Ascending aorta (tissue), 2 donors: ENCODE results near the gene FBXO8. TPM values are rescaled to one million over a fixed set of nuclear protein-coding genes. Genes with fewer than 3 reads are reported as not detected.

Experiments used
- DNase-seq, 2 donors: peaks; one replicate each; pipeline ENCODE4 v3.0.0-alpha.2; 2019; ENCODE audit warnings: low spot score in 2 of 2
- H3K27ac ChIP-seq, 2 donors: fragments of 200-600 bp; sonication (generic); one replicate each; pipeline ENCODE4 v1.5.1; 2016 to 2017; ENCODE audit warnings: mild to moderate bottlenecking in 1 of 2
- H3K27me3 ChIP-seq: fragments of 200-600 bp; sonication (generic); one replicate; pipeline ENCODE4 v1.5.1; 2017
- H3K36me3 ChIP-seq, 2 donors: fragments of 200-600 bp; sonication (generic); one replicate each; pipeline ENCODE4 v1.5.1; 2016
- H3K4me1 ChIP-seq, 2 donors: fragments of 200-600 bp; sonication (generic); one replicate each; pipeline ENCODE4 v1.5.1; 2016 to 2017; ENCODE audit warnings: mild to moderate bottlenecking in 1 of 2
- H3K4me3 ChIP-seq, 2 donors: fragments of 200-600 bp; sonication (generic); one replicate each; pipeline ENCODE4 v1.5.1; 2016 to 2017; ENCODE audit warnings: mild to moderate bottlenecking in 1 of 2
- H3K9me3 ChIP-seq, 2 donors: fragments of 200-600 bp; sonication (generic); one replicate each; pipeline ENCODE4 v1.5.1; 2016
- intact Hi-C: fragments of 100-400 bp; cut with DNase I; formaldehyde crosslinking; loops from one replicate; pipeline ENCODE4 v1.15.1; 2023
- total RNA-seq: library from RNA; depleted of rRNA; stranded (reverse); fragments of >200 nt; gene quantifications from one replicate; pipeline ENCODE4 v1.1.0, GENCODE V29; 2016
- TF ChIP-seq, protein P1 (sequence below), 3 experiments: fragments of 200-600 bp in 2 of 3; fragments of 450-650 bp in 1 of 3; sonication (generic) in 2 of 3; IDR thresholded peaks; one replicate each; pipeline ENCODE4 v1.5.1; 2016 to 2019; ENCODE audit warnings: antibody characterized with exemption in 3 of 3, mild to moderate bottlenecking in 1 of 3, moderate library complexity in 1 of 3

Gene FBXO8
- total RNA-seq, 1 donor from 2014 or later = 15.5 TPM

DNA sequence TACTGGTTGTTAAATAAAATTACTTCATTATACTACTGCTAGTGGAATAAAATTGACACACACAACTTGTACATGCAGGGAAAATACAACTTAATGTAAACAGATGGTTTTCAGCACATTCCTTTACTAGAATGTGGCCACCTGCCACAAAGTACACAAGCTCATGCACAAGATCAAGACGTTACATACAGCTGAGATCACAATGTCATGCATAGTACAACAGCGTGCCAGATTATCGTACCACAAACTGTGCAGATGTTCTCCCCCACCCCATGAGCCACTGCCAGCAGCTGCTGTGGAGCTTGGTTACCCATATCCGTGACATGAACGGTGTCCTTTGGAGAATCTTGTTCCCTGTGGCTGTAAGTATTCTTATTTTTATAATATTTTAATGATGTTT lies 27.7 kb downstream of the FBXO8 start:
- Histone ChIP-seq H3K27me3 (no peaks in the 10 kb centered on the region), H3K4me1 (peaks cover 8 to 9% of the 10 kb centered on the region in 2 donors), H3K4me3 (no peak overlapping the region), H3K27ac (no peak overlapping the region), H3K9me3 (no peaks in the 10 kb centered on the region), H3K36me3 (peaks cover 4% of the 10 kb centered on the region in 2 donors)
- intact Hi-C loops = no loop called here
- TF ChIP-seq, protein P1, sequence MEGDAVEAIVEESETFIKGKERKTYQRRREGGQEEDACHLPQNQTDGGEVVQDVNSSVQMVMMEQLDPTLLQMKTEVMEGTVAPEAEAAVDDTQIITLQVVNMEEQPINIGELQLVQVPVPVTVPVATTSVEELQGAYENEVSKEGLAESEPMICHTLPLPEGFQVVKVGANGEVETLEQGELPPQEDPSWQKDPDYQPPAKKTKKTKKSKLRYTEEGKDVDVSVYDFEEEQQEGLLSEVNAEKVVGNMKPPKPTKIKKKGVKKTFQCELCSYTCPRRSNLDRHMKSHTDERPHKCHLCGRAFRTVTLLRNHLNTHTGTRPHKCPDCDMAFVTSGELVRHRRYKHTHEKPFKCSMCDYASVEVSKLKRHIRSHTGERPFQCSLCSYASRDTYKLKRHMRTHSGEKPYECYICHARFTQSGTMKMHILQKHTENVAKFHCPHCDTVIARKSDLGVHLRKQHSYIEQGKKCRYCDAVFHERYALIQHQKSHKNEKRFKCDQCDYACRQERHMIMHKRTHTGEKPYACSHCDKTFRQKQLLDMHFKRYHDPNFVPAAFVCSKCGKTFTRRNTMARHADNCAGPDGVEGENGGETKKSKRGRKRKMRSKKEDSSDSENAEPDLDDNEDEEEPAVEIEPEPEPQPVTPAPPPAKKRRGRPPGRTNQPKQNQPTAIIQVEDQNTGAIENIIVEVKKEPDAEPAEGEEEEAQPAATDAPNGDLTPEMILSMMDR (IDR thresholded peaks at IDR 0.05) = no peak
- no peak for DNase-seq

DNA sequence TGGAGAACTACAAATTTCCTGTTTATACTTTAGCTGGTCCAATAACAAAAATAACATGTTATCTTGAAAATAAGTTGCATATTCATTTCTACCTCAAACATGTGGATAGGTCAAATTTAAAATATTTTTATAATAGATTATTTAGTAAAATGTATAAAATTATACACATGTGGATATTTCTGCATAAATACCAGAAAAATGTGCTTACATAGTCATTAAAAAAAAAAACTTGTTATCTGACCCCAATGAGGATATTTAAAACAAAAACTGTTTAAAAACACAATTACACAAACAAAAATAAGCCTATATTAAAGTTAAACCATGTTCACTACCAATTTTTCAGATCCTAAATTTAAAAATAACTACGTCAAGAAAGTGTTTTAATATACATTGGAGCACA lies 28.1 kb downstream of the FBXO8 start:
- peaks cover 8 to 9% of the 10 kb centered on the region in 2 donors for H3K4me1 ChIP-seq
- no peak for DNase-seq
- no peaks in the 10 kb centered on the region for H3K9me3 ChIP-seq
- intact Hi-C loops = no loop called here
- TF ChIP-seq, protein P1 (IDR thresholded peaks at IDR 0.05) = no peak
- H3K27me3 ChIP-seq = no peaks in the 10 kb centered on the region
- peaks cover 4% of the 10 kb centered on the region in 2 donors for H3K36me3 ChIP-seq
- no peak overlapping the region for H3K27ac ChIP-seq
- H3K4me3 ChIP-seq = no peak overlapping the region

DNA sequence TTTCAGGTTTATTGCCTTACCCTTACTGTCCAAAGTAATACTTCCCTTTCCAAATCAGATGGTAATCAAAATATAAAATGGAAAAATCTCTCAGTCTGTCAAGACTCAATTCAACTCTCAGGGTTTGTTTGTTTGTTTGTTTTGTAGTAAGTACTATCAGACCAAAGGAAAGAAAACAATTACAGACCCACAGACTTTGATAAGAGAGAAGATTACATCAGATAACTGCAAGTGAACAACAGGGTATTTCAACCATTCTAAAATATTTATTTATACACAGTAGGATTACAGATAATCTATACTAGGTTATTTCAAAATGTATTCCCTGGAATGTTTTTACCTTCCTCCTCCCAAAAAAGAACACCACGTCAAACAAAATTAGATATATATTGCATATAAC lies 28.9 kb downstream of the FBXO8 start:
- Histone ChIP-seq H3K9me3 (no peaks in the 10 kb centered on the region), H3K36me3 (peaks cover 4% of the 10 kb centered on the region in 2 donors), H3K4me3 (no peak overlapping the region), H3K27me3 (no peaks in the 10 kb centered on the region), H3K4me1 (peaks cover 8 to 9% of the 10 kb centered on the region in 2 donors), H3K27ac (no peak overlapping the region)
- TF ChIP-seq, protein P1 (IDR thresholded peaks at IDR 0.05) = no peak
- no peak for DNase-seq
- intact Hi-C loops = no loop called here

DNA sequence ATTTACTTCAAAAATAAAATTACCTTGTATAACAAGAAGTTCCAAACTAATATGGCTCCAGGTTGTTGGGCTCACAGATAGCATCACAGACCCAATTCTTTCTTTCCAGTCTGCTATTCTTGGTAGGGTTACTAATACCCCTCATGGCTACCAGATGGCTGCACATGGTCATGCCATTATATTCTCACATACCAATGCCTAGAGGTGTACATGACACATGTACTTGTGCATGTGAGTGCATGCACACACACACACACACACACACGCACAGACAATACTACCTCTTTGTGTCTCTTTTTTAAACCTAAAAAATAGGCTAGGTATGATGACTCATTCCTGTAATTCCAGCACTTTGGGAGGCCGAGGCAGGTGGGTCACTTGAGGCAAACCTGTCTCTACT lies 31.1 kb downstream of the FBXO8 start:
- peaks cover 8 to 9% of the 10 kb centered on the region in 2 donors for H3K4me1 ChIP-seq
- intact Hi-C loops = no loop called here
- no peaks in the 10 kb centered on the region for H3K27me3 ChIP-seq
- H3K36me3 ChIP-seq = no peaks in the 10 kb centered on the region
- no peak for DNase-seq
- TF ChIP-seq, protein P1 (IDR thresholded peaks at IDR 0.05) = no peak
- H3K4me3 ChIP-seq = no peak overlapping the region
- no peak overlapping the region for H3K27ac ChIP-seq
- no peaks in the 10 kb centered on the region for H3K9me3 ChIP-seq

DNA sequence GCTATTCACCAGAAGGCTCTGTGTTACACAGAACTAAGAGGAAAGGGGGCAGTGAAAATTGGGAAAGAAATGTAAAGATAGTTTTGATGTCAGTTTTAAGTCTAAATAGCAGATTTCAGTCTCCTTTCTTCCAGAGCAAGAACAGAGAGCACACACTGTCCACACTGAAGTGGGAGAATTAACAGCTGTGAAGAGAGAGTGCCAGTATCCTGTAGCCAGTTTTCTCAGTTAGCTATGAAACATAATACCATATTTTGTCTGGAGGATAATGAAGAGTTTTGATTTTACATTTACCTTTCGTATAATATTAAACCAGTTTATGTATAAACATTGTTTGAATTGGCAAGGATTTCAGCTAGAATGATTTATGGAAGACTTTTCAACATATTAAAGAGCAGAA lies 35.1 kb downstream of the FBXO8 start:
- Histone ChIP-seq H3K4me3 (no peak overlapping the region), H3K4me1 (no peaks in the 10 kb centered on the region), H3K27me3 (no peaks in the 10 kb centered on the region), H3K9me3 (no peaks in the 10 kb centered on the region), H3K27ac (no peak overlapping the region), H3K36me3 (no peaks in the 10 kb centered on the region)
- intact Hi-C loops = no loop called here
- no peak for DNase-seq
- TF ChIP-seq, protein P1 (IDR thresholded peaks at IDR 0.05) = no peak

DNA sequence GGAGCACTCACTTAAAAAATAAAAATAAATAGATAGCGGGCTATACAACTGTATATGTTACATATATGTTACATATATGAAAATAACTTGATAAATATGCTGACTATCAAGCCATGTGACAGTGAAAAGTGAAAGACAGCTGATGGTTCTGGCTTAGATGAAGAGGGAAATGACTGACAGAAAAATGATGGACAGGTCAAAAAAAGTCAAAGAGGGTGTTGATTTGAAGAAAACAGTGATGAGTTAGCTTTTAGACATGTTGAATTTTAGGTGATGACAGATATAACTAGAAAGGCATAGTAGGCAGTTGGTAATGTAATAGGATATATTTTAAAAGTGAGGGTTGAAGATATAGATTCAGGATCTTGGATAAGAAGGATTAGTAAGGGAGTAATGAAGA lies 37.8 kb downstream of the FBXO8 start:
- intact Hi-C loops = no loop called here
- DNase-seq = no peak

More for the DNA sequence above, 37.8 kb downstream of the FBXO8 start:
- no peaks in the 10 kb centered on the region for H3K4me1 ChIP-seq
- no peaks in the 10 kb centered on the region for H3K9me3 ChIP-seq
- TF ChIP-seq, protein P1 (IDR thresholded peaks at IDR 0.05) = no peak
- no peak overlapping the region for H3K27ac ChIP-seq
- no peaks in the 10 kb centered on the region for H3K36me3 ChIP-seq
- no peaks in the 10 kb centered on the region for H3K27me3 ChIP-seq
- H3K4me3 ChIP-seq = no peak overlapping the region
